T47D (cell line): Measurements from ENCODE around the gene HGFAC.

ENCODE experiments used
- DNase-seq, 2 experiments: peaks; one replicate each; pipeline versions ENCODE4 v3.0.0 to v3.0.0-alpha.2; 2011 to 2012; ENCODE audit warnings: low read depth in 1 of 2, low spot score in 1 of 2
- JUND ChIP-seq: IDR thresholded peaks from 2 replicates; pipeline ENCODE4 v1.6.1; 2012; ENCODE audit warnings: low read depth
- in situ Hi-C: cut with HindIII; loops from 2 replicates; pipeline ENCODE4 v1.10.0; 2016; ENCODE audit warnings: low sequenced_read_pairs, low pct_unique_long_range_greater_than_20kb

HGFAC gene

DNA sequence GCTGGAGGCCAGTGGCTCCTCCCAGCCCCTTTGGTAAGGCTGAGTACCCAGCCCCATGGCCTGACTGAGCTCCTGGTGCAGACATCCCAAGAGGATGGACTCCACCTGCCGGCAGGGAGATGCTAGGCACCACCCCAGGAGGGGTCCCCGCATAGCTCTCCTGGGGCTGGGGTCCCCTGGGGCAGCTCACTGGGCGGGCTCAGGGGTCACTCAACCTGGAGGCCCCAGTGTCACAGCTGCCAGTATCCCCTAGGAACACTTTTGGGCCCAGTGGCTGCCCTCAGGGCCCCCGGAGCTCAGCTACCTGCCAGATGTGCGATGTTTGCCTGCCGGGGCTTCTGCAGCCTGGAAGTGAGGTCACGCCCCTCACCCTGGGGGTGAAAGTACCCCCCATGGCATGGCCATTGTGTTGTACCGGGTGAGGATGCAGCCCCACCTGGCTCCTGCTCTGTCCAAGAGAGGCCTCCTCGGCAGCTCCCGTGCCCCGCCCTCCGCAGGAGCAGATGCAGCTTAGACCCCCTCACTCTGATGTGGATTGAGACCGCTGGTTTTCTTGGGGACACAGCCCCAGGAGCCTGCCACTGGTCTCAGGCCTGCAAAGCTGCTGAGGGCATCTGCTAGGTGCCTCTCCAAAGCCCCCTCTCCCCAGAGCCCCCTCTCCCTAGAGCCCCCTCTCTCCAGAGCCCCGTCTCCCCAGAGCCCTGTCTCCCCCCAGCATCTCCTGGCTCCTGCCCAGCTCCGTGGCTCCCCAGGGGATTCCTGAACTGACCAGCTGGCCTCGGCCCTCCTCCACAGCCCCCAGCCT, 6.7 kb upstream of the HGFAC start:
- no peak for TF ChIP-seq JUND
- in situ Hi-C loops: no loop called here
- no peak for DNase-seq

DNA sequence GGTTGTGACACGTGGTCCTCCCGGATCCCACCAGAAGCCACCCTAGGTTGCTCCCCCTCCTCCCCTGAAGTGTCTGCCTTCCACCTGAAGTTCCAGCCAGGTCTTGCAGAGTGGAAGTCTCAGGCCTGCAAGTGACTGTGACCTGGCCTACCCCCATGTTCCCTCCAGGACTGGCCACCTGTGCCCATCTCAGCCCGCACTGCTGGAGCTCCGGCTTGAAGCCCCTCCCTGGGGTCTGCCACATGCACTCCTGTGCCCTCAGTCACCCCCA, 6.1 kb upstream of the HGFAC start:
- TF ChIP-seq JUND: no peak
- DNase-seq: no peak
- in situ Hi-C loops: no loop called here

GRCh38 chr4:3436048-3436797, 5.5 kb upstream of the HGFAC start:
- no peak for DNase-seq
- TF ChIP-seq JUND: no peak
- in situ Hi-C loops: no loop called here

DNA sequence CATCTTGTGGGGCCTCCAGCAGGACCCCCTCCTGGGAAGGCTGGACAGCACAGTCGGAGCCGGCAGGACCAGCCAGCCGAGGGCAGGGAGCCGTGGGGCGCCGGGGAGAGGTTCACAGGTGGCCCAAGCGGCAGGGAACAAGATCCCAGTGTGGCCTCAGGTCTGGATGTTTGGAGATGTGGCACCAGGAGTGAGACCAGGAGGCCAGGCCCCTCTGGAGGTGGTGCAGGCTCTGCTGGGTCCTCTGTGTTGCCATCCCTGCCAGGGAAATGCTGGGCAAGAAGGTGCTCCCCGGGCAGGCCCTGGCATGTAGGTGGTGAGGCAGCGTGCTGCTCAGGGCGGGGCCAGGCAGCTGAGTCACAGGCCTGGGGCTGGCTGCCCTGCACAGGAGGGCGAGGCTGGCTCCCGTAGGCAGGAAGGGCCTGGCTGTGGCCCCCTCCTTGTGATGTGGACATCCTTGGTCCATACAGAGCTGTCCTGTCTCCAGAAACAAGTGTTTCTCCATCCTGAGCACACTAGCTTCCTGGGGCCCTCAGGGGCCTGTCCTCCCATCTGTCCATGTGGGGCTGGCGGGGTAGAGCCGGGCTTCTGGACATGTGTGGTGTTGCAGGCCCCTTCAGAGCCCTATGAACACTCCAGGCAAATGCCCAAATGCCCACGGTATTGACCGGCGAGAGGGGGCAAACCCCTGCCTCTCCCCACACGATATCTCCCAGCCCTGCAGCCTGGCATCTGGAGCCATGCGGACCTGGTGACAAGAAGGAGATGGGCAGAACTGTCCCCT, 4.8 kb upstream of the HGFAC start:
- no peak for TF ChIP-seq JUND
- peak; percentile 84 to 92 for DNase-seq
- in situ Hi-C loops: no loop called here

GRCh38 chr4:3437582-3437936, 4.2 kb upstream of the HGFAC start:
- no peak for DNase-seq
- in situ Hi-C loops: no loop called here
- no peak for TF ChIP-seq JUND

DNA sequence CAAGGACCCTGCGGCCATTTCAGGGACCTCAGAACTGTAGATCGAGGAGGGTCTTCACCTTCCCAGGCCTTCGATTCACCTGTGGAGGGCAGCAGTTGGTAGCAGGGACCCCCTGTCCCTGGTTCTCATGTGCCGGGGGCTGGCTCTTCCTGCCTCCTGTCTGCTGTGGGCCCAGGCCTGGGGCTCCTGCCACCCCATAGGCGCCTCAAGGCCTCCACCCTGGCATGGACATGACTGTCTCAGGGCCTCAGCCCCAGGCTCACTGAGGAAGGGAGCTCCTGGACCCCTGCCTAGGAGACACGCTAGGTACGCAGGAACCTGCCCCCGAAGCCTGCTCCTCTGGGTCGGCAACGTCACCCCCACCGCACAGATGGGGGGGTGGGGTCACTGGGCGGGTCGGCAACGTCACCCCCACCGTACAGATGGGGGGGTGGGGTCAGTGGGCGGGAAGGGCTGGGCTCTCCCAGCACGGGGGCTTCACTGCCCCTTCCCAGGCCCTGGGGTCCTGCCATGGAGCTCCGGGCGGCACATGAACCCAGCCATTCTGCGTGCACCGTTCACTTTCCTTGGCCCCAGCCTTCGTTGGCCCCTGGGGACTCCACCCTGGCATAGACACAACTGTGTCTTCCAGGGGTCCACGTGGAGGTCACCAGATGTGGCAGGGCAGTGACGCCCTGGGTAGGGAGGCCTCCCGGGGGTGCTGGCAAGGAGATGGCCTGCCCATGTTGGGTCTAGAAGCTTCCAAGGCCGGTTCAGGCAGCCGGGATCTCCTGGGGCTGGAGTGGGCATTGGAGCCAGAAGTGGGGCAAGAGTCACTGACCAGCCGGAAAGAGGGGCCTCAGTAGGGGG, 3.5 kb upstream of the HGFAC start:
- in situ Hi-C loops: no loop called here
- no peak for DNase-seq
- no peak for TF ChIP-seq JUND

GRCh38 chr4:3438847-3439180, 3.0 kb upstream of the HGFAC start:
- in situ Hi-C loops: no loop called here
- no peak for DNase-seq
- no peak for TF ChIP-seq JUND

GRCh38 chr4:3439391-3439790, 2.4 kb upstream of the HGFAC start:
- in situ Hi-C loops: no loop called here
- TF ChIP-seq JUND: no peak
- no peak for DNase-seq

GRCh38 chr4:3440011-3440410, 1.8 kb upstream of the HGFAC start:
- DNase-seq: no peak
- TF ChIP-seq JUND: no peak
- in situ Hi-C loops: no loop called here

DNA sequence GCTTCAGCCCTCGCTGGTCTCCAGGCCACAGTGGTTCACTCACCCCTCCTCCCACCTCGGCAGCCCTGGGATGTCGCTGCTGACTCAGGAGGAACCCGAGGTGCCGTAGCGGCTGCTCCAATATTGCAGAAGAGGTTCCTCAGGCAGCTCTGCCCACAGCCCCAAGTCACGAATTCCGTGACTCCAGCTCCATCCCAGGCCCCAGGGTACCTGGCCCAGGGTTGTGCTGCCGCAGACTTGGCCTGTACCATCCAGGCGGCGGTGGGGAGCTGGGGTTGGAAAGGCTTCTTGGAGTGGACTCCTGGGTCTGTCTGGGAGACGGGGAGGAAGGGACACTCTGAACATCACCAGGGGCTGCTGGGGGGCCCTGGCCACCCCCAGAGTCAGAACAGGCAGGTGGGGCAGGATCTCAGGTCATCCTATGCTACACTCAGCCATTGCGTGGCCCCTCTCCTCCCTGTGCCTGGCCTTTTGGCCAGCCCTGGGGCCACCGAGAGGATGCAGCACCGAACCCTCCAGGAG, 728 bp upstream of the HGFAC start:
- in situ Hi-C loops: no loop called here
- no peak for TF ChIP-seq JUND
- DNase-seq: peak; percentile 45 to 57

DNA sequence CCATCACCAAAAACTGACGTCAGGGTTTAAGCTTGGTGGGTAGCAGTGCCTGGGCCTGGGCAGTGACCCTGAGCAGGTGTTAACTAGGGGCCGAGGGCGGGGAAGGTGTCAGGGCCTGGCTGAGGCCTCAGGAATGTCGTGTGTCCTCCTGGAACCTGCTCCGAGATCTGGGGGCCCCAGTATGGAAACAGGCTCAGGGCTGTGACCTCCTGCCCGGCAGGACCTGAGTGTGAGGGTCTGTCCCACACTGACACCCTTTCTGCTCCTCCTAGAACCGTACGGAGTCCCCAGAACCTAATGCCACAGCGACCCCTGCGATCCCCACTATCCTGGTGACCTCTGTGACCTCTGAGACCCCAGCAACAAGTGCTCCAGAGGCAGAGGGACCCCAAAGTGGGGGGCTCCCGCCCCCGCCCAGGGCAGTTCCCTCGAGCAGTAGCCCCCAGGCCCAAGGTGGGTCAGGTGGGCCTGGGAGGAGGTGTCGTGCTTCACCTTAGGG, 741 bp downstream of the HGFAC start:
- no peak for DNase-seq
- in situ Hi-C loops: no loop called here
- no peak for TF ChIP-seq JUND
